H1 (cell line): Measurements from ENCODE around the gene TMEM225. TPM values are rescaled to one million over a fixed set of nuclear protein-coding genes. Genes with fewer than 3 reads are reported as not detected.

Experiments used
- CTCF ChIA-PET: fragments of 300-600 bp; sonication (Branson Sonifier 250); formaldehyde crosslinking; loops from one replicate; lab custom pipeline; 2021; ENCODE audit not compliant: partially characterized antibody; lab: Charles Lee
- POLR2A ChIA-PET: fragments of 300-600 bp; sonication (Branson Sonifier 250); formaldehyde crosslinking; loops from one replicate; lab custom pipeline; 2021; ENCODE audit warnings: inconsistent platforms; ENCODE audit not compliant: partially characterized antibody; lab: Charles Lee
- DNase-seq, 2 experiments: peaks; one replicate each; pipeline versions ENCODE4 v3.0.0 to v3.0.0-alpha.2; 2010 to 2022; ENCODE audit warnings: low spot score in 2 of 2, low read depth in 1 of 2, mixed read lengths in 1 of 2
- FAIRE-seq: peaks from 2 replicates; lab custom pipeline; 2011; peaks lifted over from hg19 to GRCh38; lab: Jason Lieb, UNC
- H2AFZ ChIP-seq: 2 replicates; pipeline ENCODE4 v1.8.1; 2012; ENCODE audit warnings: low read length, inconsistent platforms
- H2AK5ac ChIP-seq: 2 replicates; pipeline ENCODE4 v1.6.1; 2013; ENCODE audit warnings: low read depth, low read length
- H2BK120ac ChIP-seq: replicated peaks from 2 replicates; pipeline ENCODE3; 2013; ENCODE audit warnings: low read depth, low read length, inconsistent platforms
- H2BK12ac ChIP-seq: 2 replicates; pipeline ENCODE4 v1.6.1; 2013; ENCODE audit warnings: low read depth, low read length
- H2BK15ac ChIP-seq: 2 replicates; pipeline ENCODE4 v1.6.1; 2013; ENCODE audit warnings: low read length
- H2BK20ac ChIP-seq: 2 replicates; pipeline ENCODE4 v1.6.1; 2013; ENCODE audit warnings: low read length
- H2BK5ac ChIP-seq: 2 replicates; pipeline ENCODE4 v1.6.1; 2013; ENCODE audit warnings: low read depth, low read length
- H3K14ac ChIP-seq: 2 replicates; pipeline ENCODE4 v1.6.1; 2013; ENCODE audit warnings: inconsistent platforms; ENCODE audit not compliant: insufficient read length
- H3K18ac ChIP-seq: 2 replicates; pipeline ENCODE4 v1.6.1; 2013; ENCODE audit warnings: low read length; ENCODE audit errors: extremely low read depth
- H3K23ac ChIP-seq: 2 replicates; pipeline ENCODE4 v1.6.1; 2013; ENCODE audit warnings: inconsistent platforms; ENCODE audit not compliant: insufficient read length
- H3K23me2 ChIP-seq: 2 replicates; pipeline ENCODE4 v1.6.1; 2013; ENCODE audit warnings: low read depth, low read length
- H3K27ac ChIP-seq: 2 replicates; pipeline ENCODE4 v1.6.1; 2011; ENCODE audit warnings: low read depth, low read length, inconsistent platforms
- H3K27me3 ChIP-seq, 4 experiments: replicated peaks in 1 of 4; 1 replicate in 1 of 4; 2 replicates in 3 of 4; pipeline versions ENCODE4 v1.6.1 to v1.8.1; 2011 to 2013; ENCODE audit warnings: low read length in 3 of 4, mild to moderate bottlenecking in 3 of 4, inconsistent platforms in 2 of 4, mixed read lengths in 2 of 4, moderate library complexity in 1 of 4; ENCODE audit not compliant: control insufficient read depth in 3 of 4, insufficient read depth in 3 of 4; ENCODE audit errors: extremely low read depth in 1 of 4
- H3K36me3 ChIP-seq, 4 experiments: 2 replicates each; pipeline versions ENCODE4 v1.6.1 to v1.8.1; 2011 to 2013; ENCODE audit warnings: mild to moderate bottlenecking in 4 of 4, low read length in 3 of 4, moderate library complexity in 2 of 4, control low read depth in 1 of 4, inconsistent platforms in 1 of 4; ENCODE audit not compliant: insufficient read depth in 4 of 4, control insufficient read depth in 2 of 4
- H3K4ac ChIP-seq: replicated peaks from 2 replicates; pipeline ENCODE3; 2013; ENCODE audit warnings: low read length, low read depth, mixed read lengths, inconsistent platforms; ENCODE audit not compliant: insufficient read length
- H3K4me1 ChIP-seq, 4 experiments: replicated peaks in 1 of 4; 1 replicate in 1 of 4; 2 replicates in 3 of 4; pipeline versions ENCODE4 v1.6.1 to v1.8.1; 2011 to 2013; ENCODE audit warnings: low read length in 3 of 4, inconsistent platforms in 2 of 4, mixed read lengths in 1 of 4; ENCODE audit not compliant: insufficient read depth in 4 of 4, control insufficient read depth in 3 of 4
- H3K4me2 ChIP-seq, 2 experiments: 2 replicates each; pipeline versions ENCODE4 v1.6.1 to v1.8.1; 2011 to 2013; ENCODE audit warnings: low read depth in 2 of 2, low read length in 2 of 2, control low read depth in 1 of 2, inconsistent platforms in 1 of 2, mild to moderate bottlenecking in 1 of 2; ENCODE audit not compliant: insufficient read depth in 1 of 2
- H3K4me3 ChIP-seq, 4 experiments: fragments of 200-600, 300-600 bp in 1 of 4; sonication (generic), shearing (Covaris generic), sonication (Bioruptor Twin) in 1 of 4; 2 replicates each; pipeline versions ENCODE4 v1.5.1 to v1.8.1; 2011 to 2016; ENCODE audit warnings: low read length in 4 of 4, low read depth in 3 of 4, control low read depth in 2 of 4, inconsistent platforms in 2 of 4, mild to moderate bottlenecking in 2 of 4, mixed read lengths in 1 of 4, moderate library complexity in 1 of 4; ENCODE audit not compliant: insufficient read depth in 2 of 4; ENCODE audit errors: extremely low read depth in 1 of 4
- H3K56ac ChIP-seq: replicated peaks from 2 replicates; pipeline ENCODE3; 2013; ENCODE audit warnings: low read depth, mild to moderate bottlenecking, mixed read lengths, low read length, inconsistent platforms; ENCODE audit not compliant: insufficient read length
- H3K79me1 ChIP-seq: 2 replicates; pipeline ENCODE4 v1.6.1; 2013; ENCODE audit warnings: low read depth, low read length, control low read depth
- H3K79me2 ChIP-seq, 2 experiments: 2 replicates each; pipeline versions ENCODE4 v1.6.1 to v1.8.1; 2012 to 2013; ENCODE audit warnings: low read length in 2 of 2, mild to moderate bottlenecking in 2 of 2, inconsistent platforms in 1 of 2; ENCODE audit not compliant: insufficient read depth in 2 of 2, control insufficient read depth in 1 of 2
- H3K9ac ChIP-seq, 4 experiments: replicated peaks in 1 of 4; 1 replicate in 1 of 4; 2 replicates in 3 of 4; pipeline versions ENCODE4 v1.6.1 to v1.8.1; 2011 to 2013; ENCODE audit warnings: low read depth in 3 of 4, low read length in 3 of 4, control low read depth in 2 of 4, mild to moderate bottlenecking in 2 of 4, moderate library complexity in 2 of 4, inconsistent platforms in 1 of 4; ENCODE audit errors: extremely low read depth in 1 of 4
- H3K9me3 ChIP-seq, 2 experiments: 2 replicates each; pipeline versions ENCODE4 v1.6.1 to v1.8.1; 2012 to 2013; ENCODE audit warnings: mild to moderate bottlenecking in 2 of 2, moderate library complexity in 2 of 2, control low read depth in 1 of 2, inconsistent platforms in 1 of 2, low read depth in 1 of 2, low read length in 1 of 2, mixed read lengths in 1 of 2; ENCODE audit not compliant: insufficient read depth in 2 of 2
- H4K20me1 ChIP-seq, 2 experiments: replicated peaks in 1 of 2; 2 replicates each; pipeline versions ENCODE3 to v1.8.1; 2011 to 2013; ENCODE audit warnings: inconsistent platforms in 2 of 2, low read length in 2 of 2, mild to moderate bottlenecking in 1 of 2; ENCODE audit not compliant: insufficient read depth in 2 of 2, control insufficient read depth in 1 of 2
- H4K5ac ChIP-seq: 2 replicates; pipeline ENCODE4 v1.6.1; 2013; ENCODE audit warnings: low read length, low read depth, mixed read lengths, inconsistent platforms; ENCODE audit not compliant: insufficient read length
- H4K8ac ChIP-seq: 2 replicates; pipeline ENCODE4 v1.8.0; 2013; ENCODE audit warnings: mild to moderate bottlenecking, moderate library complexity, low read length, inconsistent platforms; ENCODE audit not compliant: insufficient read depth; ENCODE audit errors: extremely low read depth
- H4K91ac ChIP-seq: replicated peaks from 2 replicates; pipeline ENCODE3; 2013; ENCODE audit warnings: low read length, mixed read lengths, inconsistent platforms; ENCODE audit not compliant: insufficient read length
- SP4 ChIP-seq: IDR thresholded peaks from 2 replicates; pipeline ENCODE4 v1.6.1; 2012; ENCODE audit warnings: low read length, inconsistent platforms
- whole genome bisulfite sequencing, 2 experiments: shearing (Covaris generic) in 1 of 2; methylation state at CpG; one replicate each; pipeline versions ENCODE4 v1.1.6 to v1.1.7; 2013 to 2015; ENCODE audit warnings: low lambda C conversion rate in 2 of 2, mixed read lengths in 2 of 2, inconsistent platforms in 1 of 2, low coverage in 1 of 2, missing lambda C conversion rate in 1 of 2; ENCODE audit not compliant: insufficient replicate concordance in 2 of 2, insufficient coverage in 1 of 2, insufficient read length in 1 of 2; ENCODE audit errors: extremely low coverage in 1 of 2, missing lambda C conversion rate in 1 of 2; 5-methylcytosine and 5-hydroxymethylcytosine counted together
- polyA plus RNA-seq, 7 experiments: library from polyadenylated mRNA; depleted of rRNA in 3 of 7; stranded (reverse) in 5 of 7; unstranded in 2 of 7; fragments of >200 nt in 5 of 7; fragments of 200-250 nt in 2 of 7; gene quantifications; 1 replicate in 5 of 7; 2 replicates in 1 of 7; 4 replicates in 1 of 7; pipeline versions ENCODE4 v1.2.1 to v1.2.3, GENCODE V29; 2011 to 2013; ENCODE audit warnings: missing spikeins in 2 of 7, mixed read lengths in 2 of 7
- total RNA-seq: library from RNA; stranded (reverse); fragmentation: NEBNext Ultra II Directional; extraction: Animal tissue kit (Norgen Biotek cat#: 25700); gene quantifications from 2 replicates; pipeline ENCODE4 v1.2.1, GENCODE V29; 2021

TMEM225 gene
- total and polyA plus RNA-seq, 2 of the 8 experiments (the other 6 are each of a cell fraction or from before 2014, with no cell fraction given): not detected

DNA sequence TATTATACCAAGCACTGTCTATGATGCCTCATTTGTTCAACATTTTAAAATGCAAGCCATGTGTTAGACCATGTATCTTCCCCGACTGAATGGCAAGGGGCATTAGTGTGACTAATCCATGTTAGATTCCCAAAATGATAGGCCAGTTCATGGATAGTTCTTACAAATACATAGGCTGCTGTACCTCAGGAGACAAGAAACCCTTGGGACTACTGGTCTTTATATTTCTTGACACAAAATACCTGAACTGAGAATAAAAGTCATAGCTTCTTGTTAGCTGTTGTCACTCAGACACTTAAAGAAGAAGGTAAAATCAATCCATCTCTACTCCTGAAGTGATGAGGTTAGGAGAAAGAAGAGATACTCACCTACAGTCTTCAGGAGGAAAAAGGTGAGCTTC lies 16.4 kb upstream of the TMEM225 start, which contains the start of gene OR8D4:
TSS of gene OR8D4 (plus strand) at position 301 of the 400 bp plus-strand sequence. CDS start 4,265 bp downstream, outside the sequence.
- ChIA-PET POLR2A (no interaction called here), CTCF (no interaction called here)
- Histone ChIP-seq H3K14ac (no peak within 1 kb of the TSS), H4K91ac (no peak within 1 kb of the TSS), H2BK120ac (no peak within 1 kb of the TSS), H3K4me2 (no peak within 1 kb of the TSS), H3K18ac (no peak within 1 kb of the TSS), H2BK15ac (no peak within 1 kb of the TSS), H4K5ac (no peak within 1 kb of the TSS), H3K4me1 (peaks cover 0 to 3% (median 0%) of the 10 kb centered on the region in 4 experiments; a peak in 2 of 7 replicates), H3K9ac (no peak within 1 kb of the TSS), H3K79me2 (no peaks in the 10 kb centered on the region), H2BK12ac (no peak within 1 kb of the TSS), H2BK20ac (no peak within 1 kb of the TSS), H3K9me3 (no peaks in the 10 kb centered on the region), H3K23ac (no peak within 1 kb of the TSS), H3K4me3 (no peak within 1 kb of the TSS), H4K20me1 (no peaks in the 10 kb centered on the region), H3K23me2 (no peaks in the 10 kb centered on the region), H3K27ac (no peak within 1 kb of the TSS), H3K27me3 (no peaks in the 10 kb centered on the region), H2AFZ (no peak within 1 kb of the TSS), H3K56ac (no peak within 1 kb of the TSS), H3K79me1 (no peaks in the 10 kb centered on the region), H2AK5ac (no peak within 1 kb of the TSS), H4K8ac (no peak within 1 kb of the TSS), H3K4ac (no peak within 1 kb of the TSS), H2BK5ac (no peak within 1 kb of the TSS), H3K36me3 (no peaks in the 10 kb centered on the region)
- WGBS, 2 experiments: 94% methylated on average over 1 of the region's 1 CpG; no CpG with 5 or more reads in 1 of the 2 experiments
- DNase-seq (no peak), FAIRE-seq (no peak)
- no peak for TF ChIP-seq SP4
